PC-3 (cell line): ENCODE results near the gene TMEM202. TPM values are rescaled to one million over a fixed set of nuclear protein-coding genes. Genes with fewer than 3 reads are reported as not detected.

ENCODE experiments used
- ATAC-seq: fragments of 200-7000 bp; cut with Tn5 transposase; 2 replicates; pipeline ENCODE4 v1.9.1; 2020; ENCODE audit warnings: mild to moderate bottlenecking, moderate library complexity
- BruUV-seq: library from RNA; stranded (reverse); fragments of 400-500 nt; replicated peaks from 2 replicates; lab custom pipeline; 2021; lab: Mats Ljungman, UMichigan
- CTCF ChIA-PET: fragments of 300-600 bp; sonication (Branson Sonifier 250); formaldehyde crosslinking; loops from one replicate; lab custom pipeline; 2022; ENCODE audit warnings: antibody characterized with exemption; lab: Charles Lee
- POLR2A ChIA-PET: fragments of 300-600 bp; sonication (Branson Sonifier 250); formaldehyde crosslinking; loops from one replicate; lab custom pipeline; 2022; ENCODE audit warnings: antibody characterized with exemption; ENCODE audit not compliant: unreplicated experiment; lab: Charles Lee
- DNase-seq: peaks from one replicate; pipeline ENCODE4 v3.0.0-alpha.2; 2015
- H2AFZ ChIP-seq: fragments of 300-600 bp; sonication (generic); 2 replicates; pipeline ENCODE4 v1.6.0; 2016; ENCODE audit warnings: antibody characterized with exemption, low read length
- H3F3A ChIP-seq: fragments of 300-600 bp; sonication (generic); one replicate; pipeline ENCODE4 v1.6.0; 2017; ENCODE audit warnings: antibody characterized with exemption, low read length, control low read depth, mild to moderate bottlenecking; ENCODE audit not compliant: unreplicated experiment
- H3K27ac ChIP-seq: fragments of 300-600 bp; sonication (generic); 2 replicates; pipeline ENCODE4 v1.5.1; 2016; ENCODE audit warnings: mild to moderate bottlenecking, low read length
- H3K27me3 ChIP-seq: fragments of 300-600 bp; sonication (generic); 2 replicates; pipeline ENCODE4 v1.6.1; 2016; ENCODE audit warnings: low read length, mixed read lengths
- H3K36me3 ChIP-seq: fragments of 300-600 bp; sonication (generic); 2 replicates; pipeline ENCODE4 v1.6.1; 2016; ENCODE audit warnings: low read depth, mixed run types, low read length, mixed read lengths
- H3K4me1 ChIP-seq: fragments of 300-600 bp; sonication (generic); 2 replicates; pipeline ENCODE4 v1.5.1; 2016; ENCODE audit warnings: low read length; ENCODE audit not compliant: insufficient read depth
- H3K4me2 ChIP-seq: fragments of 300-600 bp; sonication (generic); 2 replicates; pipeline ENCODE4 v1.6.0; 2016; ENCODE audit warnings: low read length
- H3K4me3 ChIP-seq: fragments of 300-600 bp; sonication (generic); 2 replicates; pipeline ENCODE4 v1.5.1; 2016; ENCODE audit warnings: mild to moderate bottlenecking, low read length, mixed read lengths
- H3K79me2 ChIP-seq: fragments of 300-600 bp; sonication (generic); 2 replicates; pipeline ENCODE4 v1.6.1; 2017; ENCODE audit warnings: low read length, mixed read lengths
- H3K9ac ChIP-seq: fragments of 300-600 bp; sonication (generic); 2 replicates; pipeline ENCODE4 v1.6.0; 2016; ENCODE audit warnings: mild to moderate bottlenecking, low read length
- H3K9me2 ChIP-seq: fragments of 300-600 bp; sonication (generic); replicated peaks from 2 replicates; pipeline ENCODE4 v1.6.1; 2016; ENCODE audit warnings: mixed run types, low read length, mixed read lengths
- H3K9me3 ChIP-seq: fragments of 300-600 bp; sonication (generic); 2 replicates; pipeline ENCODE4 v1.6.1; 2016; ENCODE audit warnings: low read length, mixed read lengths
- H4K20me1 ChIP-seq: fragments of 300-600 bp; sonication (generic); 2 replicates; pipeline ENCODE4 v1.6.1; 2016; ENCODE audit warnings: low read length, mixed read lengths
- CTCF ChIP-seq: fragments of 300-600 bp; sonication (generic); conservative IDR thresholded peaks from 2 replicates; pipeline ENCODE4 v1.5.1; 2017; ENCODE audit warnings: antibody characterized with exemption, low read depth, mild to moderate bottlenecking, low read length
- EZH2 ChIP-seq: fragments of 300-600 bp; sonication (generic); IDR thresholded peaks from one replicate; pipeline ENCODE4 v1.6.1; 2017; ENCODE audit warnings: antibody characterized with exemption, mild to moderate bottlenecking, low read length; ENCODE audit not compliant: unreplicated experiment
- EZH2phosphoT487 ChIP-seq: fragments of 300-600 bp; sonication (generic); IDR thresholded peaks from 2 replicates; pipeline ENCODE4 v1.6.1; 2018; ENCODE audit warnings: mild to moderate bottlenecking, antibody characterized with exemption, low read length, borderline replicate concordance
- intact Hi-C: fragments of 100-400 bp; cut with micrococcal nuclease; formaldehyde crosslinking; loops from 2 replicates; pipeline ENCODE4 v1.9.0; 2023
- total RNA-seq: library from RNA; depleted of rRNA; stranded (reverse); fragments of >200 nt; gene quantifications from 2 replicates; pipeline ENCODE4 v1.2.3, GENCODE V29; 2014

The TMEM202 gene
- total RNA-seq, 1 experiment from 2014 or later: not detected

- ChIA-PET POLR2A (no interaction called here), CTCF (no interaction called here)
- Histone ChIP-seq H3K9me3 (no peaks in the 10 kb centered on the region), H3K27ac (no peak overlapping the region), H4K20me1 (no peaks in the 10 kb centered on the region), H3F3A (no peaks in the 10 kb centered on the region), H3K4me1 (no peaks in the 10 kb centered on the region), H3K9ac (no peak overlapping the region), H2AFZ (no peak overlapping the region), H3K36me3 (no peaks in the 10 kb centered on the region), H3K79me2 (no peaks in the 10 kb centered on the region), H3K9me2 (no peaks in the 10 kb centered on the region), H3K4me3 (no peak overlapping the region), H3K4me2 (no peak overlapping the region), H3K27me3 (no peaks in the 10 kb centered on the region)
- no TSS peak for BruUV-seq
- intact Hi-C loops: no loop called here
- DNase-seq: no peak
- TF ChIP-seq CTCF: no peak
- TF ChIP-seq EZH2phosphoT487: no peak
- TF ChIP-seq EZH2: no peak
- no peak; the same call in 1 of the 2 replicates for ATAC-seq
These were observed 28.1 kb upstream of the TMEM202 start for GRCh38 chr15:72369964-72370363.

GRCh38 chr15:72372361-72372760 is 25.7 kb upstream of the TMEM202 start:
- Histone ChIP-seq H3K9ac (no peak overlapping the region), H3K4me1 (no peaks in the 10 kb centered on the region), H3K4me3 (no peak overlapping the region), H3K36me3 (no peaks in the 10 kb centered on the region), H3F3A (no peaks in the 10 kb centered on the region), H2AFZ (no peak overlapping the region), H3K9me2 (no peaks in the 10 kb centered on the region), H3K79me2 (no peaks in the 10 kb centered on the region), H3K4me2 (no peak overlapping the region), H3K27me3 (no peaks in the 10 kb centered on the region), H3K27ac (no peak overlapping the region), H3K9me3 (no peaks in the 10 kb centered on the region), H4K20me1 (no peaks in the 10 kb centered on the region)
- no peak for TF ChIP-seq EZH2phosphoT487
- TF ChIP-seq EZH2: no peak
- TF ChIP-seq CTCF: no peak
- intact Hi-C loops: no loop called here
- BruUV-seq: no TSS peak
- ChIA-PET CTCF (no interaction called here), POLR2A (no interaction called here)
- DNase-seq: no peak
- no peak for ATAC-seq

- intact Hi-C loops: no loop called here
- Histone ChIP-seq H3K27ac (no peak overlapping the region), H2AFZ (no peak overlapping the region), H3K4me1 (no peaks in the 10 kb centered on the region), H3F3A (no peaks in the 10 kb centered on the region), H4K20me1 (no peaks in the 10 kb centered on the region), H3K9ac (no peak overlapping the region), H3K9me3 (no peaks in the 10 kb centered on the region), H3K79me2 (no peaks in the 10 kb centered on the region), H3K27me3 (no peaks in the 10 kb centered on the region), H3K36me3 (no peaks in the 10 kb centered on the region), H3K4me2 (no peak overlapping the region), H3K4me3 (no peak overlapping the region), H3K9me2 (no peaks in the 10 kb centered on the region)
- no peak for ATAC-seq
- DNase-seq: no peak
- ChIA-PET CTCF (no interaction called here), POLR2A (no interaction called here)
- TF ChIP-seq EZH2phosphoT487 (no peak), CTCF (no peak), EZH2 (no peak)
- BruUV-seq: no TSS peak
These were observed 22.6 kb upstream of the TMEM202 start for GRCh38 chr15:72375501-72375845.
